HCT116 (cell line): Measurements from ENCODE around the gene COL23A1. TPM values are rescaled to one million over a fixed set of nuclear protein-coding genes. Genes with fewer than 3 reads are reported as not detected.

ENCODE experiments used
- ATAC-seq: fragments of 200-7000 bp; cut with Tn5 transposase; 2 replicates; pipeline ENCODE4 v1.9.1; 2020; ENCODE audit warnings: mild to moderate bottlenecking, moderate library complexity
- BruUV-seq: library from RNA; stranded (reverse); fragments of 400-500 nt; replicated peaks from 2 replicates; lab custom pipeline; 2021; lab: Mats Ljungman, UMichigan
- CTCF ChIA-PET: fragments of 300-600 bp; sonication (Branson Sonifier 250); formaldehyde crosslinking; loops from one replicate; lab custom pipeline; 2021; ENCODE audit warnings: antibody characterized with exemption; lab: Charles Lee
- POLR2A ChIA-PET: fragments of 300-600, 350-600 bp; sonication (Branson Sonifier 250); formaldehyde crosslinking; loops from one replicate; lab custom pipeline; 2021; ENCODE audit warnings: antibody characterized with exemption; lab: Charles Lee
- RAD21 ChIA-PET, 2 experiments: fragments of 300-600 bp; sonication (Branson Sonifier 250); formaldehyde crosslinking; loops; one replicate each; lab custom pipeline; 2023; ENCODE audit warnings: low total read pairs in 2 of 2; ENCODE audit not compliant: uncharacterized antibody in 2 of 2, unreplicated experiment in 2 of 2, low non-redundant PET in 1 of 2; lab: Charles Lee
- DNase-seq: peaks from one replicate; pipeline ENCODE4 v3.0.0-alpha.2; 2010; ENCODE audit warnings: low read depth, low spot score
- H2AFZ ChIP-seq: fragments of 200-600 bp; shearing (Covaris generic), sonication (generic); 2 replicates; pipeline ENCODE4 v1.6.1; 2017; ENCODE audit warnings: low read depth, mixed run types, mixed read lengths, antibody characterized with exemption, low read length; ENCODE audit not compliant: poor library complexity, severe bottlenecking
- H3K27ac ChIP-seq: 2 replicates; pipeline ENCODE4 v1.5.1; 2012; ENCODE audit warnings: low read depth, low read length
- H3K27me3 ChIP-seq: fragments of 200-600 bp; sonication (generic); 2 replicates; pipeline ENCODE4 v1.6.1; 2016; ENCODE audit warnings: mixed run types, low read length, mixed read lengths; ENCODE audit not compliant: insufficient read depth
- H3K36me3 ChIP-seq, 2 experiments: fragments of 200-500 bp in 1 of 2; fragments of 200-600 bp in 1 of 2; sonication (Bioruptor generic) in 1 of 2; sonication (generic) in 1 of 2; 2 replicates each; pipeline versions ENCODE4 v1.5.1 to v1.6.1; 2014 to 2016; ENCODE audit warnings: low read length in 2 of 2, inconsistent platforms in 1 of 2, mixed read lengths in 1 of 2, mixed run types in 1 of 2; ENCODE audit not compliant: insufficient read depth in 2 of 2, control insufficient read depth in 1 of 2
- H3K4me1 ChIP-seq, 2 experiments: fragments of 200-600 bp in 1 of 2; sonication (generic) in 1 of 2; 2 replicates each; pipeline versions ENCODE4 v1.5.1 to v1.6.1; 2012 to 2017; ENCODE audit warnings: low read length in 2 of 2, inconsistent platforms in 1 of 2, mild to moderate bottlenecking in 1 of 2, mixed read lengths in 1 of 2, mixed run types in 1 of 2, moderate library complexity in 1 of 2; ENCODE audit not compliant: insufficient read depth in 2 of 2, control insufficient read depth in 1 of 2
- H3K4me2 ChIP-seq: fragments of 200-600 bp; sonication (generic); 2 replicates; pipeline ENCODE4 v1.6.1; 2017; ENCODE audit warnings: mixed run types, low read length, mixed read lengths
- H3K4me3 ChIP-seq, 2 experiments: fragments of 200-600 bp in 1 of 2; sonication (generic) in 1 of 2; replicated peaks in 1 of 2; 2 replicates each; pipeline ENCODE4 v1.5.1; 2011 to 2016; ENCODE audit warnings: low read length in 2 of 2, control low read depth in 1 of 2, low read depth in 1 of 2, mild to moderate bottlenecking in 1 of 2, mixed read lengths in 1 of 2, mixed run types in 1 of 2
- H3K79me2 ChIP-seq: fragments of 200-600 bp; sonication (generic); 2 replicates; pipeline ENCODE4 v1.6.1; 2017; ENCODE audit warnings: mild to moderate bottlenecking, mixed run types, low read length, moderate library complexity, mixed read lengths; ENCODE audit not compliant: insufficient read depth
- H3K9ac ChIP-seq: fragments of 200-600 bp; sonication (generic); 2 replicates; pipeline ENCODE4 v1.6.1; 2016; ENCODE audit warnings: low read length, mixed read lengths
- H3K9me2 ChIP-seq: fragments of 200-600 bp; sonication (generic), shearing (Covaris generic); 2 replicates; pipeline ENCODE4 v1.6.1; 2017; ENCODE audit warnings: mixed run types, mild to moderate bottlenecking, moderate library complexity; ENCODE audit not compliant: insufficient read depth
- H3K9me3 ChIP-seq, 2 experiments: fragments of 200-500 bp in 1 of 2; fragments of 200-600 bp in 1 of 2; sonication (Bioruptor generic) in 1 of 2; sonication (generic) in 1 of 2; 2 replicates each; pipeline ENCODE4 v1.6.1; 2014 to 2017; ENCODE audit warnings: low read length in 2 of 2, mixed read lengths in 2 of 2, inconsistent platforms in 1 of 2, low read depth in 1 of 2, mild to moderate bottlenecking in 1 of 2, mixed run types in 1 of 2, moderate library complexity in 1 of 2; ENCODE audit not compliant: control insufficient read depth in 1 of 2, insufficient read depth in 1 of 2
- H4K20me1 ChIP-seq: fragments of 200-600 bp; sonication (generic), shearing (Covaris generic); 2 replicates; pipeline ENCODE4 v1.6.1; 2017; ENCODE audit warnings: mixed run types, mild to moderate bottlenecking, moderate library complexity; ENCODE audit not compliant: insufficient read depth
- ATF3 ChIP-seq: IDR thresholded peaks from 2 replicates; pipeline ENCODE4 v1.6.1; 2012
- CTCF ChIP-seq, 3 experiments: fragments of 200-600 bp in 1 of 3; sonication (generic) in 1 of 3; IDR thresholded peaks in 2 of 3; conservative IDR thresholded peaks in 1 of 3; 2 replicates each; pipeline ENCODE4 v1.5.1; 2012 to 2017; ENCODE audit warnings: low read depth in 2 of 3, low read length in 2 of 3, antibody characterized with exemption in 1 of 3, borderline replicate concordance in 1 of 3, control low read depth in 1 of 3, mild to moderate bottlenecking in 1 of 3, mixed read lengths in 1 of 3, mixed run types in 1 of 3, moderate library complexity in 1 of 3; ENCODE audit not compliant: insufficient read depth in 1 of 3
- EGR1 ChIP-seq: IDR thresholded peaks from 2 replicates; pipeline ENCODE4 v1.6.1; 2012; ENCODE audit warnings: low read depth
- ELF1 ChIP-seq: IDR thresholded peaks from 2 replicates; pipeline ENCODE4 v1.6.1; 2012; ENCODE audit warnings: low read depth, borderline replicate concordance
- EZH2phosphoT487 ChIP-seq: fragments of 200-600 bp; IDR thresholded peaks from 2 replicates; pipeline ENCODE4 v1.6.1; 2018; ENCODE audit warnings: antibody characterized with exemption, borderline replicate concordance
- FOSL1 ChIP-seq: IDR thresholded peaks from 2 replicates; pipeline ENCODE4 v1.6.1; 2012; ENCODE audit warnings: low read depth
- JUND ChIP-seq: IDR thresholded peaks from 2 replicates; pipeline ENCODE4 v1.6.1; 2012
- POLR2A ChIP-seq: IDR thresholded peaks from 2 replicates; pipeline ENCODE4 v1.7.0; 2011; ENCODE audit warnings: borderline replicate concordance; ENCODE audit not compliant: insufficient read depth, insufficient read length; ENCODE audit errors: extremely low read depth
- RAD21 ChIP-seq: IDR thresholded peaks from 2 replicates; pipeline ENCODE4 v1.6.1; 2012; ENCODE audit warnings: low read depth, mild to moderate bottlenecking
- REST ChIP-seq: IDR thresholded peaks from 2 replicates; pipeline ENCODE4 v1.6.1; 2012; ENCODE audit warnings: low read depth
- SIN3A ChIP-seq: IDR thresholded peaks from 2 replicates; pipeline ENCODE4 v1.6.1; 2012; ENCODE audit warnings: low read depth
- TCF7L2 ChIP-seq: IDR thresholded peaks from 2 replicates; pipeline ENCODE4 v1.7.0; 2011; ENCODE audit warnings: borderline replicate concordance, inconsistent platforms; ENCODE audit not compliant: insufficient read depth, insufficient read length; ENCODE audit errors: extremely low read depth
- YY1 ChIP-seq: IDR thresholded peaks from 2 replicates; pipeline ENCODE4 v1.6.1; 2011; ENCODE audit warnings: low read length, low read depth, moderate library complexity, mild to moderate bottlenecking; ENCODE audit not compliant: insufficient replicate concordance; ENCODE audit errors: extremely low read depth
- ZBTB33 ChIP-seq: IDR thresholded peaks from 2 replicates; pipeline ENCODE4 v1.6.1; 2011; ENCODE audit warnings: mild to moderate bottlenecking, low read length, moderate library complexity; ENCODE audit not compliant: insufficient replicate concordance; ENCODE audit errors: extremely low read depth
- ZFX ChIP-seq: fragments of 450-650 bp; IDR thresholded peaks from 2 replicates; pipeline ENCODE4 v1.6.1; 2017
- ZNF274 ChIP-seq: fragments of 200-500 bp; sonication (Bioruptor generic); IDR thresholded peaks from 2 replicates; pipeline ENCODE4 v1.6.1; 2014; ENCODE audit warnings: mild to moderate bottlenecking, low read depth, low read length, inconsistent platforms
- intact Hi-C: fragments of 100-400 bp; cut with micrococcal nuclease; formaldehyde crosslinking; loops from 2 replicates; pipeline ENCODE4 v1.10.0; 2022
- total RNA-seq: library from RNA; stranded (reverse); gene quantifications from one replicate; pipeline ENCODE4 v1.2.1, GENCODE V29; 2021; ENCODE audit not compliant: unreplicated experiment

The COL23A1 gene
- total RNA-seq, 1 experiment from 2014 or later = not detected

GRCh38 chr5:178309271-178310013 lies 280.8 kb downstream of the COL23A1 start:
- intact Hi-C loops = no loop called here
- ChIA-PET POLR2A (interaction anchor here (0.6 kb wide), 1 partner anchor 18 kb away, joined by 3 read pairs; no protein-coding TSS in a partner anchor), RAD21 (no interaction called here), CTCF (no interaction called here)
- Histone ChIP-seq H3K9me3 (no peaks in the 10 kb centered on the region), H3K9ac (no peak overlapping the region), H4K20me1 (no peaks in the 10 kb centered on the region), H3K9me2 (no peaks in the 10 kb centered on the region), H3K27me3 (no peaks in the 10 kb centered on the region), H3K79me2 (no peaks in the 10 kb centered on the region), H3K4me1 (no peaks in the 10 kb centered on the region), H2AFZ (no peak overlapping the region), H3K4me3 (no peak overlapping the region), H3K27ac (no peak overlapping the region), H3K4me2 (no peak overlapping the region), H3K36me3 (no peaks in the 10 kb centered on the region)
- no peak for TF ChIP-seq EZH2phosphoT487
- no peak for TF ChIP-seq FOSL1
- no peak for TF ChIP-seq JUND
- TF ChIP-seq RAD21 = no peak
- TF ChIP-seq REST = no peak
- TF ChIP-seq SIN3A = no peak
- TF ChIP-seq YY1 = no peak
- TF ChIP-seq EGR1 = no peak
- TF ChIP-seq ATF3 = no peak
- no peak for TF ChIP-seq ZFX
- no peak for TF ChIP-seq TCF7L2
- no peak for TF ChIP-seq ZNF274
- no peak for TF ChIP-seq POLR2A
- no peak for TF ChIP-seq ELF1
- TF ChIP-seq ZBTB33 = no peak
- no peak for TF ChIP-seq CTCF (IDR thresholded peaks at IDR 0.05 in 2 of 3, conservative IDR thresholded peaks at IDR 0.05 in 1 of 3; ENCODE audit: borderline replicate concordance in 1 of 3, insufficient read depth in 1 of 3, low read depth in 2 of 3, low read length in 2 of 3)
- DNase-seq = no peak
- ATAC-seq = 0 out of 2 replicates have a peak, but pooled peaks have one; percentile 15
- BruUV-seq = no TSS peak
